ENCODE results near the gene DDX49.

GRCh38 chr19:18948976-18949356 is 29.5 kb downstream of the DDX49 start:
- no peak for TF ChIP-seq CTCF (IDR thresholded peaks at IDR 0.05)
- no peak for TF ChIP-seq ZFX (IDR thresholded peaks at IDR 0.05; ENCODE audit: borderline replicate concordance)
